Left lobe of liver (tissue), 2 donors: ENCODE data around the gene TGIF2LX. TPM values are rescaled to one million over a fixed set of nuclear protein-coding genes. Genes with fewer than 3 reads are reported as not detected.
"Not testable (repeated sequence)": the region's sequence is repeated elsewhere in the genome, so short reads cannot be mapped to it uniquely, and the experiment has no call there.

Experiments
- ATAC-seq: fragments of 200-7000 bp; cut with Tn5 transposase; one replicate; pipeline ENCODE4 v1.9.1; 2020; ENCODE audit warnings: mild to moderate bottlenecking, moderate library complexity
- DNase-seq: peaks from one replicate; pipeline ENCODE4 v3.0.0-alpha.2; 2020; ENCODE audit warnings: low spot score
- total RNA-seq: library from RNA; stranded (reverse); gene quantifications from one replicate; pipeline ENCODE4 v1.2.1, GENCODE V29; 2021
- donor health status: DM: no; HTN: no; CAD: no; lungs with moderate emphysema.
- donor health status: DM: no; HTN: yes; CAD: no.

Gene TGIF2LX
- total RNA-seq: not detected

GRCh38 chrX:89921665-89922064, at the start of gene TGIF2LX:
Gene TGIF2LX (plus strand): TSS chrX:89921908. CDS start chrX:89922086, 178 bp downstream.
- not testable (repeated sequence) for DNase-seq, ATAC-seq

- DNase-seq, ATAC-seq: not testable (repeated sequence)
Observed at GRCh38 chrX:89922338-89922934, 728 bp downstream of the TGIF2LX start.

- not testable (repeated sequence) for ATAC-seq, DNase-seq
Observed at GRCh38 chrX:89943077-89943476, 21.4 kb downstream of the TGIF2LX start.

GRCh38 chrX:89965588-89965987, 43.9 kb downstream of the TGIF2LX start:
- ATAC-seq, DNase-seq: not testable (repeated sequence)
